ENCODE results near the gene LPIN3.

The LPIN3 gene

DNA sequence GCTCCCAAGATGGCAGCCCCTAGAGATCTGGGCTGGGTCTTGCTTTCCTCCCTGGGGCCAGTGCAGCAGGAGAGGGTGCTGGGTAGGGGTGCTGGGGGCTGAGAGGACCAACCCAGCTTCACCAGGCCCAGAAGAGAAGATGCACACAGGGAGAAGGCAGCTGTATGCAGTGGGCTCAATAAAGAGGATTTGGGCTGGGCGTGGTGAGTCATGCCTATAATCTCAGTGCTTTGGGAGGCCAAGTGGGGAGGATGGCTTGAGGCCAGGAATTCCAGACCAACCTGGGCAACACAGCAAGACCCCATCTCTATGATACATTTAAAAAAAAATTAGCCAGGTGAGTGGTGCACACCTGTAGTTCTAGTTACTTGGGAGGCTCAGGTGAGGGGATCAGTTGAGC, 51.7 kb downstream of the LPIN3 start:
- TF ChIP-seq SIN3A (IDR thresholded peaks at IDR 0.05; ENCODE audit: borderline replicate concordance, insufficient read depth, low read length) = no peak

- no peak for TF ChIP-seq REST (IDR thresholded peaks at IDR 0.05; ENCODE audit: insufficient read depth in 1 of 2, low read depth in 2 of 2, low read length in 2 of 2)
- TF ChIP-seq SIN3A (IDR thresholded peaks at IDR 0.05; ENCODE audit: borderline replicate concordance, insufficient read depth, low read length) = no peak
- no peak for TF ChIP-seq TAF1 (IDR thresholded peaks at IDR 0.05; ENCODE audit: borderline replicate concordance, insufficient read depth, low read length)
- TF ChIP-seq FOXP2 (optimal IDR thresholded peaks at IDR 0.05; ENCODE audit: borderline replicate concordance, extremely low read depth, extremely low read length, insufficient read depth) = no peak
- no peak for TF ChIP-seq POLR2AphosphoS5 (IDR thresholded peaks at IDR 0.05; ENCODE audit: low read depth, low read length)
Measured at GRCh38 chr20:41392871-41393704, 52.5 kb downstream of the LPIN3 start.

DNA sequence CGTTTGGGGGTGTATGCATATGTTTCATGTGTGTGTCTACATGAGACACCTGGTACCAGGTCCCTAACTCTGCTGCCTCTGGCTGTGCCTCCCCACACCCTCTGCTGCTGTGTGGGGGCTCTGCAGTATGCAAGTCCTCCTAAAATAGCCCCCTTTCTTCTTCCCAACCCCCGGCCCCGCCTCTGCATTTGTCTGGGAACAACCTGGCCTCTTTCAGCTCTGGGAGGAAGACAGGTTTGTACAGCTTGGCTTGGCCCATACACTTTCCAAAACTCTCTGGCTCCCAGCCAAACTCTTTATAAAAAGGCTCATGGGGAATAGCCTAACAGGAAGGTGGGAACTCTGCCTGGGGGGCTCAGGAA, 53.1 kb downstream of the LPIN3 start:
- TF ChIP-seq FOXP2 (optimal IDR thresholded peaks at IDR 0.05; ENCODE audit: borderline replicate concordance, extremely low read depth, extremely low read length, insufficient read depth) (no peak), TAF1 (IDR thresholded peaks at IDR 0.05; ENCODE audit: borderline replicate concordance, insufficient read depth, low read length) (no peak), REST (IDR thresholded peaks at IDR 0.05; ENCODE audit: insufficient read depth in 1 of 2, low read depth in 2 of 2, low read length in 2 of 2) (no peak), POLR2AphosphoS5 (IDR thresholded peaks at IDR 0.05; ENCODE audit: low read depth, low read length) (no peak), SIN3A (IDR thresholded peaks at IDR 0.05; ENCODE audit: borderline replicate concordance, insufficient read depth, low read length) (no peak)

GRCh38 chr20:41394081-41394480, 53.5 kb downstream of the LPIN3 start:
- TF ChIP-seq POLR2AphosphoS5 (IDR thresholded peaks at IDR 0.05; ENCODE audit: low read depth, low read length) (no peak), REST (IDR thresholded peaks at IDR 0.05; ENCODE audit: insufficient read depth in 1 of 2, low read depth in 2 of 2, low read length in 2 of 2) (no peak), SIN3A (IDR thresholded peaks at IDR 0.05; ENCODE audit: borderline replicate concordance, insufficient read depth, low read length) (no peak), FOXP2 (optimal IDR thresholded peaks at IDR 0.05; ENCODE audit: borderline replicate concordance, extremely low read depth, extremely low read length, insufficient read depth) (no peak), TAF1 (IDR thresholded peaks at IDR 0.05; ENCODE audit: borderline replicate concordance, insufficient read depth, low read length) (no peak)

GRCh38 chr20:41394931-41395666, 54.5 kb downstream of the LPIN3 start:
- no peak for TF ChIP-seq SIN3A (IDR thresholded peaks at IDR 0.05; ENCODE audit: borderline replicate concordance, insufficient read depth, low read length)

Measured in PFSK-1 (cell line).